SK-N-SH (cell line): Measurements from ENCODE around the gene LRRC32.

ENCODE experiments used
- CTCF ChIP-seq: fragments of 200-600 bp; sonication (generic); IDR thresholded peaks from 2 replicates; pipeline ENCODE4 v1.6.1; 2017; ENCODE audit warnings: antibody characterized with exemption, mild to moderate bottlenecking, moderate library complexity
- IRF3 ChIP-seq: fragments of 150-350 bp; IDR thresholded peaks from 2 replicates; pipeline ENCODE4 v1.6.1; 2016; ENCODE audit warnings: mild to moderate bottlenecking, low read depth, low read length
- JUND ChIP-seq: IDR thresholded peaks from 2 replicates; pipeline ENCODE4 v1.4.0; 2012
- POLR2AphosphoS5 ChIP-seq: IDR thresholded peaks from 2 replicates; pipeline ENCODE4 v1.6.1; 2012; ENCODE audit warnings: low read depth, low read length
- RFX5 ChIP-seq: IDR thresholded peaks from 2 replicates; pipeline ENCODE4 v1.6.1; 2012; ENCODE audit warnings: mild to moderate bottlenecking, improper control_type of control experiment, low read length

- no peak for TF ChIP-seq JUND
- no peak for TF ChIP-seq CTCF
- TF ChIP-seq POLR2AphosphoS5, result no peak
- no peak for TF ChIP-seq IRF3
- TF ChIP-seq RFX5, result no peak
Observed at GRCh38 chr11:76609736-76610370, 60.7 kb downstream of the LRRC32 start.
